GM12874 (cell line): ENCODE measurements around the gene ANKRD11.

Experiments
- TF ChIP-seq, protein P1 (sequence below): IDR thresholded peaks from 2 replicates; pipeline ENCODE4 v1.5.1; 2011; ENCODE audit warnings: low read depth, mild to moderate bottlenecking, control low read depth, low read length, moderate library complexity; ENCODE audit not compliant: insufficient read depth

ANKRD11 gene

DNA sequence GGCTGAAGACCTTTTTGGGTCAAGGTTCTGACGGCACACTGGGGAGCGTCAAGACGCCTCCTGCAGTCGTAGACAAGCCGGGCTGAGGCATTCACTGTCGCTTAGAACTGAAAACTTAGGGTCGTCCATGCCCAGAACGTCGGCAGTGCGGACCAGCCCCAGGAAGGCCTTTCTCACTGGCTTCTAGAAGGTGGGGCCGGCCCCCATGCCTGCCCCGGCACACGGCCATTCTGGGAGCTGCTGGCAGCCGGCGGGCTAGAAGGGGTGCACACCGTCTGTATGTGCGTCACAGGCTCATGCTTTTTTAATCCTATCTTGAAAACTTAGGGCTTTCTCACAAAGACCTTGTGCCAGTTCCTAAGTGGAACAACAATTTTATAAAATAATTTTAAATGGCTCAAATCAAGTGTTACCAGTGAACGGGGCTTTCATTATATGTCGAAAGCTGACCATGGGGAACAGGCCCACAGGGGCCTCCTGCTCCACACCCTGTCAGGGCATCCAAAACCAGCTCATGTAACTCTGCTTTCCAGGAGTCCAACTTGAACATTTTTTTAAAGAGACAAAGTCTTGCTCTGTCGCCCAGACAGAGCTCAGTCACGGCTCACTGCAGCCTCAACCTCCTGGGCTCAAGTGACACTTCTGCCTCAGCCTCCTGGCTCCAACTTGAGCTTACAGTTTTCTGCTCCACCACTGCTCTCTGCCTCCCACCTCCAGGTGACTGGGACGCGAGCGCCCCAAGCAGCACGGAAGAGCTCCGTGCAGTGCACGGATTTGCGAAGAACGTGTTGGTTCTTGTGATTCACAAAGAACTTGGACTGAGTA lies 111.2 kb downstream of the ANKRD11 start:
- TF ChIP-seq, protein P1, sequence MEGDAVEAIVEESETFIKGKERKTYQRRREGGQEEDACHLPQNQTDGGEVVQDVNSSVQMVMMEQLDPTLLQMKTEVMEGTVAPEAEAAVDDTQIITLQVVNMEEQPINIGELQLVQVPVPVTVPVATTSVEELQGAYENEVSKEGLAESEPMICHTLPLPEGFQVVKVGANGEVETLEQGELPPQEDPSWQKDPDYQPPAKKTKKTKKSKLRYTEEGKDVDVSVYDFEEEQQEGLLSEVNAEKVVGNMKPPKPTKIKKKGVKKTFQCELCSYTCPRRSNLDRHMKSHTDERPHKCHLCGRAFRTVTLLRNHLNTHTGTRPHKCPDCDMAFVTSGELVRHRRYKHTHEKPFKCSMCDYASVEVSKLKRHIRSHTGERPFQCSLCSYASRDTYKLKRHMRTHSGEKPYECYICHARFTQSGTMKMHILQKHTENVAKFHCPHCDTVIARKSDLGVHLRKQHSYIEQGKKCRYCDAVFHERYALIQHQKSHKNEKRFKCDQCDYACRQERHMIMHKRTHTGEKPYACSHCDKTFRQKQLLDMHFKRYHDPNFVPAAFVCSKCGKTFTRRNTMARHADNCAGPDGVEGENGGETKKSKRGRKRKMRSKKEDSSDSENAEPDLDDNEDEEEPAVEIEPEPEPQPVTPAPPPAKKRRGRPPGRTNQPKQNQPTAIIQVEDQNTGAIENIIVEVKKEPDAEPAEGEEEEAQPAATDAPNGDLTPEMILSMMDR, result no peak

DNA sequence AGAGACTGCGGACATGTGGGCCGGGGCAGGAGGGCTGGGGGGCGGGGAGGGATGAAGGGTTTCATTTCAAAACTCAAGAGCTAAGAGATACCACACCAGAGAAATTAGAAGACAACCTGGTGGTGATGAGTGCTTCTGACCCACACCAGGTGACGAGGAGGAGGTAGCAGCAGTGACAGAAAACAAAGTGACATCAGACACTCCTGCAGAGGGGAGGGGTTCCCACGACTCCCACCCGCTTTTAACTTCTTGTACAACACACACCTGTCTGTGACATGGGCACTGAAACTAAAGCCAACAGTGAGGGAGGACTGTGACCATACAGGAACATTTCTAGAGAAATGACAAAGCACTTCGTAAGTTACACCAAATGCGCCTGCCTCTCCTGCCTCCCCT lies 112.9 kb downstream of the ANKRD11 start:
- TF ChIP-seq, protein P1, result no peak

DNA sequence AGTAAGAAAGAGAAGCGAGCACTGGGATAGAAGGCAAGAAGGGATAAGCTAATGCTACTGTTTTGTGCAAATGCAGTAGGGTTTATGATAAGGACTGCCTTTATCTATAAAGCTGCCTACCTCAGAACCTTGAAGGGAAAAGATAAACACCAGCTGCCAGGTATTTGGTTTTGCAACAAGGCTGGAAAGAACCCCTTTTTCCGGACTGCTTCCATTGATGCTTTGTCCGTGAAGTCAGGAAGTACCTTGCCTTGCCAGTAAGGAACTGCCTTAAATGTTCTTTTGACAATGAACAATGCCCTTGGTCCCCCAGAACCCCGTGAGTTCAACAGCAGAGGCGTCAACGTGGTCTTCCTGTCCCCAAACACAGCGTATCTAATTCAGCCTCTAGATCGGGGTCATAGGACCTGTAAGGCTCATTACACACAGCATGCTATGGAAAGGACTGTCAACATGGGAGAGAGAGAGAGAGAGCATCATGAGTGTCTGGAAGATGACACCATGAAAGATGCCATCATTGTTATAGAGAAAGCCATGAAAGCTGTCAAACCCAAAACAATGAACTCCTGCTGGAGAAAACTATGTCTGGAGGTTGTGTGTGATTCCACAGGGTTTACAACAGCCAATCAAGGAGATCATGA lies 113.4 kb downstream of the ANKRD11 start:
- TF ChIP-seq, protein P1, result no peak

DNA sequence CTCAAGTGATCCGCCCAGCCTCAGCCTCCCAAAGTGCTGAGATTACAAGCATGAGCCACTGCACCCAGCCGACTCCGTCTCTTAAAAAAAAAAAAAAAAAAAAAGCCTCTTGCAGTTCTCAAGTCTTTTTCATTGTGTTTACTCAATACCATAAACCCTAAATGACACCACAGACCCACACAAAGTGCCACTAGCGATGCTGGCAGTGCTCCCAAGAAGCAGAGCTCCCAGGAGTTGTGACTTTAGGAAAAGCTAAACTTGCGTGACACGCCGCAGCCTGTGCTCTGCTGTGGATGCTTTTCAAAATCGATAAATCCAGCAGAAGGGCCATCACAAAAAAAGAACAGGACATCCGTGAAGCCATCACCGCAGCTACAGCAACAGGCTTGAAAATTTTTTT lies 114.7 kb downstream of the ANKRD11 start:
- TF ChIP-seq, protein P1, result no peak

DNA sequence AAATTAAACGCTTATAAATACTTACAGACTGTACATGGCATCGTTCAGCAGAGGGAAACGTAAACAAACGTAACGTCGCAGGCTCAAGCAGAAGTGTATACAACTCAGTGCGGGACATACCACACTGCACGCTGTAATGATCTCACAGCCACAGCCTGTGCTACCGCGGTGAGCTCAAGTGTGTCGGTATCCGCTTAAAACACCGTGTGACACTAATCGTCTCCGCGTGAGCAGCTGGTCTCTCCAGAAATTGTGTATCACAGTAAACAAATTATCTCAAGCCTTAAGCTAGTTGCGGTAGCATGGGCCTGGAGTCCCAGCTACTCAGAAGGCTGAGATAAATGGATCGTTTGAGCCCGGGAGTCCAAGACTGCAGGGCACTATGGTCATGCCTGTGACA lies 115.3 kb downstream of the ANKRD11 start:
- TF ChIP-seq, protein P1, result no peak

DNA sequence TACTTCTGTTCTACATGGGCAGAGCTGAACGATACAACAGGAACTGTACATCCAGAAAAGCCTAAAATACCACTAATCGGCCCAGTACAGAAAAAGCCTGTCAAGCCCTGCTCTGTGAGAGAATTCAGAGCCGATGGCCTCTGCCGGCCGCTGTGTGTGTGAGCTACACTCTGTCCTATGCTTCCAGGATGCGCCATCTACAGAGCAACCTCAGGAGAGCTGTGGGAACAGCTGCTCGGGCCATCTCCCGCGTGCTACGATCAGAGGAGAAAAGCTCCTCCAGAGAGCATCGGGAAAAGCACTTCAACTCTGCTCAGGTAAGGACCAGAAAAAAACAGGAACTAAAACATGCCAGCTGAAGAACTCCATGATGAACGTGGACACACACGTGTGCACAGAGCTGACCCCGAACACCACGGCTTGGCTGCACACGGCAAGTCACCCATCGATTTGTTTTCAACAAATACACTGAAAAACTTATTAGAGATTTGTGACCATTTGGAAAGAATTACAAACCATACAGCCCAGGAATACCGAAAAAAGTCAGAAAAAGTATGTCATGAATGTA lies 115.9 kb downstream of the ANKRD11 start:
- TF ChIP-seq, protein P1, result no peak

DNA sequence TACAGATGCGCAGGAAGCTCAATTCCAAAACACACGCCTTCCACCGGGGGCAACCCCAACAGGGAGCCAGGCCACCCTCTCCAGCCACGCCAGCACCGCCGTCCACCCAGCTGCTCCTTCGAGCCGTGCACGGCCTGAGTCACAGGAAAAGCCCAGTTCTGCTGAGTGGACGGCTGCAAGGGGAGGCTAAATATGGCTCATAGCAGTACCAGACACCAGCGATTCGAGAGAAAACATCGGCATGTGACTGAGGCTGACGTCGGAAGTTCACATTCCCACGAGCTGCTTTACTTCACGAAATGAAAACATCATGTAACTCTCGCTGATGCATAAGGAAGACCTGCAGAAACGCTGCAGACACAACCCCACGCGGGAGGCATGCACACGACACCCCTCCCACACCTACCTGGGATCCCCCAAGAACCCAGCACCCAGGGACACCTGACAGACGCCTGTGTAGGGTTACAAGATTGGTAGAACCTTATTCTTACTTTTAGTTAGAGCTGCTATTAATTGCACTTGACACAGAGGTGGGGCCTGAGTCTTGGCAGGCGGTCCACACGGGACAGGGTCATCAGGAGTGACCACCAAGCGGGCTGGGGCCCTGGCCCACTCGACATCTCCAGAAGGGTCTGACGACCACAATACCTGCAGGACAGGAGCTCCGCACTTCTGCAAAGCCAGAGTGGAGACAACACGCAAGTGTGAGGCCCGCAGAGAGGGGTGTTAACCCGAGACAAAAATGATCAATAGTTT lies 116.8 kb downstream of the ANKRD11 start:
- TF ChIP-seq, protein P1, result no peak
